Stimulated activated CD4-positive, alpha-beta T cell treated with anti-CD3 and anti-CD28 coated beads, Interleukin-4, amount 100 ng/mL, for 24 hours (primary cell): Measurements from ENCODE around the gene SYNE4.
"Not testable (repeated sequence)": the region's sequence is repeated elsewhere in the genome, so short reads cannot be mapped to it uniquely, and the experiment has no call there.

Experiments used
- DNase-seq: peaks from one replicate; pipeline ENCODE4 v3.0.0-alpha.2; 2020

SYNE4 gene

GRCh38 chr19:35987571-35987896 lies 21.1 kb downstream of the SYNE4 start:
- no peak for DNase-seq

GRCh38 chr19:35986664-35987570 lies 21.7 kb downstream of the SYNE4 start:
- peak; percentile 20 for DNase-seq

- DNase-seq, result no peak
Measured at GRCh38 chr19:35986111-35986510, 22.5 kb downstream of the SYNE4 start.

GRCh38 chr19:35983177-35983576 lies 25.4 kb downstream of the SYNE4 start:
- no peak for DNase-seq

- DNase-seq, result not testable (repeated sequence)
Measured at GRCh38 chr19:35980997-35981396, 27.6 kb downstream of the SYNE4 start.

GRCh38 chr19:35978832-35979365 lies 29.7 kb downstream of the SYNE4 start:
- DNase-seq, result no peak

- DNase-seq, result no peak
Measured at GRCh38 chr19:35978271-35978670, 30.3 kb downstream of the SYNE4 start.

GRCh38 chr19:35977446-35978222 lies 31.0 kb downstream of the SYNE4 start:
- DNase-seq, result no peak

- no peak for DNase-seq
Measured at GRCh38 chr19:35975608-35976214, 32.9 kb downstream of the SYNE4 start.

- DNase-seq, result no peak
Measured at GRCh38 chr19:35973487-35973886, 35.1 kb downstream of the SYNE4 start.

GRCh38 chr19:35966771-35967170 lies 41.8 kb downstream of the SYNE4 start:
- no peak for DNase-seq

- peak; percentile 49 for DNase-seq
Measured at GRCh38 chr19:35963514-35963913, 45.1 kb downstream of the SYNE4 start.

- no peak for DNase-seq
Measured at GRCh38 chr19:35960432-35960972, 48.1 kb downstream of the SYNE4 start.

GRCh38 chr19:35959968-35960320 lies 48.7 kb downstream of the SYNE4 start:
- DNase-seq, result no peak

GRCh38 chr19:35959040-35959967 lies 49.3 kb downstream of the SYNE4 start:
- peak; percentile 75 for DNase-seq

- DNase-seq, result no peak
Measured at GRCh38 chr19:35958660-35959039, 50.0 kb downstream of the SYNE4 start.

- DNase-seq, result not testable (repeated sequence)
Measured at GRCh38 chr19:35957411-35957810, 51.2 kb downstream of the SYNE4 start.

- DNase-seq, result no peak
Measured at GRCh38 chr19:35955881-35956634, 52.6 kb downstream of the SYNE4 start.
